Activated naive CD4-positive, alpha-beta T cell treated with Interleukin-2 at 50 U/mL for 16 hours (primary cell): ENCODE measurements around the gene CTCF.

Source experiments
- DNase-seq: peaks from one replicate; pipeline ENCODE4 v3.0.0-alpha.2; 2020

Gene CTCF

DNA sequence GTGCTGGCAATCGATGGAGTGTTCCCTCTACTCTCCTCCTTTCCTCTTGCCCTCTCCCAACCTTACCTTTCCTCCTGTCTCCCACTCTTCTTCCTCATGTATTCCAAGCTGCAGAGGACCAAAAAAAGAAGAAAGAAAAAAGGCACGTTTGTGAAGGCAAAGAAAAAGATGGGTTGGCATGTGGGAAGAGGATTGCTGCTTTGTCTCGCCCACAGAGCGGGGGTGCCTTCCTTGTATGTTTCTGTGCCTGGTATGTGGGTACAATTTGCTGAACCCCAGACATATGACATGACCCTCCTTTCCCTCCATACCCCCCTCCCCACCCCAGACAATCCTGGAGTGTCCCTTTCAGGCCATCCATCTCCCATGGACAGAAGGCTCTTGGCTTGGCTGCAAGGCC is 13.1 kb upstream of the CTCF start:
- no peak for DNase-seq

DNA sequence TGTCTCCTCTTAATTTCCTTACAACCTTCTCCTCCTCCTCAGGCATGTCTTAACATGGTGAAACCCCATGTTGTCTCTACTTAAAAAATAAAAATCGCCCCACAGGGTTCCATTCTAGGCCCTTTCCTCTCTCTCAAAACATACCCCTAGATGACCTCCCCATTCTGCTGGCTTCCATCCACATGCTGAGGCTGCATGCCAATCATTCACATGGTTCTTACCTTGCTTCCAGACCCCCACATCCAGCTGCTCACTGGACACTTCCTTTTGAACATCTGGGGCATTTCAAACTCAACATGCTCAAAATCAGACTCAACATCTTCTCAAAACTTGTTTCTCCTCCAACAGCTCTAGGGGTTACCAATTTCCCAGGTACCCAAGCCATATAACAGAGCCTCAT is 12.4 kb upstream of the CTCF start:
- DNase-seq: no peak

DNA sequence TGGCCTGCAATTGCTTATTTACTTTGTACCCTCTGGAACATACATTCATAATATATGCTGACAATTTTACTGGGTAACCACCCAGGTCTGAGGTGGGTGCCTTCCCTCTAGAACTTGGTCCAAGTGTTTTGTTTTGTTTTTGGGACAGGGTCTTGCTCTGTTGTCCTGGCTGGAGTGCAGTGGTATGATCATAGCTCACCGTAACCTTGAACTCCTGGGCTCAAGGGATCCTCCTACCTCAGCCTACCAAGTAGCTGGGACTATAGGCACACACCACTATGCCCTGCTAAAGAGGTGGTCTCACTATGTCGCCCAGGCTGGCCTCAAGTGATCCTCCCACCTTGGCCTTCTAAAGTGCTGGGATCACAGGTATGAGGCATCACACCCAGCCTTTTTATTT is 11.2 kb upstream of the CTCF start:
- no peak for DNase-seq

DNA sequence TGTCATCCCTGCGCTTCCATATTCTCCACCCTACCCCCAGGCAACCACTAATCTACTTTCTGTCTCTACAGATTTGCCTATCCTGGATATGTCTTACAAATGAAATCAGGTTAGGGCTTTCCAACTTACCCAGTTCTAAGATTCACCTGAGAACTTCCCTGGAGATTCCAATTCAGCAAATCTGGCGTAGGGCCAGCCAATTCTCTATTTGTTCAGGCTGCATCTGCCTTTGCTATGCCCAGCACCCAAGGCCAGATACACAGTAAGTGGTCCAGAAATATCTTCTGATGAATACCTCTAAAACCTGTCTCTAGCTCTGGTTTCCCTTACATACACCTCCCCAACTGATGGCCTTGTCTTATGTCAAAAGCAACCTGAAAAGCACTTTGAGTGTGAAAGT is 10.4 kb upstream of the CTCF start:
- no peak for DNase-seq

DNA sequence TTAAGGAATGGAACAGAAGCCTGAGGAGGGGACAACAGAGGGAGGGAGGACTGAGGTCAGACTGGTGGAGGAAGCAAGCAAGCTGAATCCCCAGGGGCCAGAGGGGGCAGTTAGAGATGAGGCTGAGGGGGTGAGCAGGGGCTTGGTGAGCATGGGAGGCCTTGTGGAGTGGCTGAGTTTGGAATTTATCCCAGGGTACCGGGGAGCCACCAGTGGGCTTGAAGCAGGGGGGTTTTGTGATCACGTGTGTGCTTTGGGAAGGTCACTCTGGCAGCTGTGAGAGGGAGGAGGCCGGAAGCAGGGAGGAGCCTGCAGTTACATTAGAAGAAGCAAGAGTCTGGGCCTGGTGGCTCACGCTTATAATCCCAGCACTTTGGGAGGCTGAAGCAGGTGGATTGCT is 9.8 kb upstream of the CTCF start:
- DNase-seq: no peak

DNA sequence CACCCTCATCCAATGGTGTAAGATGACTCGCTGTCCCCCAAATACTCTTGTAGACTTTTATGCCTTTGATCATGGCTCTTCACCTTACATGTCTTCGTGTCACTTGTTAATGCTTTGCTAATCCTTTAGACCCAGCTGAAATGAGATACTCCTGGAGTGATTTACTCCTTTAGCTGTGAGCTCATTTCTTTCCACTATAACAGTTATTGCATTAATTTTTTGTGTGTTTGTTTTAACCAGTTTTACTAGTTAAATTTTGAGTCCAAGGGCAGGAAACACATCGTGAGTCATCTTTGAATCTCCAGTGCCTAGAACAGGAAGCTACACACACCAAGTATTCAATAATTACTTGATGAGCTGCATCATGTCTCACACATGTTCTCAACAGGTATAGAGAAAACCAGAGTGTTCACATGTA is 6.5 kb upstream of the CTCF start:
- DNase-seq: no peak

DNA sequence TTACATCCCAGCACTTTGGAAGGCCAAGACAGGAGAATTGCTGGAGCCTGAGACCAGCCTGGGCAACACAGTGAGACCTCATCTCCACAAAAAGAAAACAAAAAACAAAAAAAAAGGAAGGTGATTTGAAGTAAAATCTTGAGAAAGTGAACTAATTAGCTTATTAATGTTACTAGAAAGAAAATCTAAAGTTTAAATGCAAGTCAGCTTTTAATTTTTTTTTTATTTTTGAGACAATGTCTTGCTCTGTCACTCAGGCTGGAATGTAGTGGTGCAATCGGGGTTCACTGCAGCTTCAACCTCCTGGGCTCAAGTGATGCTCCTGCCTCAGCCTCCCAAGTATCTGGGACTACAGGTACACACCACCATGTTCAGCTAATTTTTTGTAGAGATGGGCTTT is 3.5 kb upstream of the CTCF start:
- DNase-seq: no peak

DNA sequence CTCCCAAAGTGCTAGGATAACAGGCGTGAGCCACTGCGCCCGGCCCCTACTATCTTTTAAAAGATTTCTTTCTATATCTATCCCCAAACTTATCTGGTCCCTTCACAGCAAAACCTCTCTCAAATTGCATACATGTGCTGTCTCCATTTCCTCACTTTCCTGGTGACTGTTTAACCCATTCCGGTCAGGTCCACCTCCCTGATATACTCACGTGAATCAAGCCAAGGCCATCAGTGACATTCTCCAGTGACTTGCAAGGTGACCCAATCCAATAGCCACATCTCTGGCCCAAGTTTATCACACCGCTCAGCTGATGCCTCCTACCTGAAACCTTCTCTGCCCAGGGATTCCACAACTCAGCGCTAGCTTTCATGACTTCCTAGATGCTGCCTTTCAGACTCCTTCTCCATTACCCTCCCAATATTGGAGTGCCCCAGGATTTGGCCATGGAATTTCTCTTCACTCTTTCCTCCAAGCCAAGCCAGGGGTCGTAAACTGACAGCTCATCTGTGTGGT is 1.4 kb upstream of the CTCF start:
- DNase-seq: no peak

DNA sequence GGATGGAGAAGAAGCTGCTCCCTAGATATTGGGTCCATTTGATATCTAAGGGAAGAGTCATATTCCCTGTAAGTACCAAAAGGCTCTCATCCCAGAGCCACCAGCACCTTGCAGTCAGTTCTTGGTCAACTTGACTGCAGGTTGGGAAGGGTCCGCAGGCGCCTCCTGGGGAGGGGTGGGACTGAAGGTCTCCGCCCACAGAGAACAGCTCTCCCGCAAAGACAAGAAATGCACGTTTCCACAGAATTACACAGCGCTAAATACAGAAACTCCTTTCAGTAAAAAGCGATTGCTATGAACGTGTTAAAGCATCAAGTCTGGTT is 864 bp upstream of the CTCF start:
- no peak for DNase-seq

DNA sequence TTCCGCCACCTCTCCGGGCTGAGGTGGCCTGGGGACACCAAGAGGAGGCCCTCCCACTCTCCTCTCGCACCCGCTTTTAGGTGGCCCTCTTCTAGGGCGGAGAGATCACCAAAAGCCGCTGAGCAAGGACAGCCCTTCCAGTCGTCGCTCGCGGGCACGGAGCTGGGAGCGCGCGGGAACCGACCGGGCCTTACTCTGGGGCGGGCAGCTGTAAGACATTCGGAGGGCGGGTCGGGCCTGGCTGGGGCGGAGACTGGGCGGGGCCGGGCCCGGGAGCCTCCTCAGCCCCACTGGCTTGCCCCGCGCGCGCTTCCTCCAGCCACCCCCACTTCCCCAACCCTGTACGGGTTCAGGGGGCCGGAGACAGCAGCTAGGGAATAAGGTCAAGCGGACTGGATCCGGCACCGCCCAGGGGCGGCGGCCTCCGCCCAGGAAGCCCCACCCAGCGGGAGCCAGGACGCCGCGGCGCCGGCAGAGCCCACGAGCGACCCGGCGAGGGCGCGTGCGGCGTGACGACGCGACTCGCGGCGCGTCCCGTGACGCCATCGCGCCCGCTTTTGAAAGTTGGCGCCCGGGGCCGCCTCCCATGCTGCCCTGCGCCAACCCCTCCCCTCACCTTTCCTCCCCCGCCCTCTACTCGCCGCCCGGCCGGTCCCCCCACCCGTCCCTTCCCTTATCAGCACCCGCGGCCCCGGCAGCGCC is 351 bp upstream of the CTCF start:
- DNase-seq: peak; percentile 96

DNA sequence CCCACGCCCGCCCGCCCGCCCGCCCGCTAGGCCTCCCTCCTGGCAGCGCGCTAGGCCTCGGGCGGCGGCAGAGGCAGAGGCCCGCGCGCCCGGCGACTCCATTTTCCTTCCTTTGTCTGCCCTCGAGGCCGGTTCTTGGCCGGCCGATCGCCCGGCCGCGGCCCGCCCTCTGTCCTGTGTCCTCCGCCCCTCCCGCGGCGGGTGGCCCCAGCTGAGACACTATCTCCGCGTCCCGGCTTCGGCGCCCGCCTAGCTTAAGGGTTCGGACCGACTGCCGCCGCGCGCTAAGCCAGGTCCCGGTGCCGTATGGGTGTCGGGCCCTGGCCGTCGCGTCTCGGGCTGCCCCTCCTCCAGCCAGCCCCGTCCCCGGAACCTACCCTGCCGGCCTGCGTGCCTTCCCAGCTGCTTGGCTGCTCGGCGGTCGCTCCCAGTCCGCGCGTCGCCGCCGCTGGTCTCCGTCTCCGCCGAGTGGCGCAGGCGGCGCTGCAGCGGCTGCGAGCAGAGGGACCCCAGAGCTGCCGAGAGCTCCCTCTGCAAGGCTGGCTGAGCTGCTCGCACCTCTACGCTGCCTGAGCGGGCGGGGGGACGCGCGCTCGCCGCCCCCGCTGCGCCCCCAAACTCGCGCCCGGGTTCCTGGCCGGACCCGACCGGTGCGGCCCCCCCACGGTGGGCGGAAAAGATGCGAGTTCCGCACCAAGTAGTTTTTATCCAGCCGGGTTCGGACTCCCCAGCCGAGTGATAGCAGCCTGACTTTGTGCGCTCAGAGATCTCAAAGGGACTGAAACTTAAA is 787 bp downstream of the CTCF start:
- DNase-seq: peak; percentile 61

DNA sequence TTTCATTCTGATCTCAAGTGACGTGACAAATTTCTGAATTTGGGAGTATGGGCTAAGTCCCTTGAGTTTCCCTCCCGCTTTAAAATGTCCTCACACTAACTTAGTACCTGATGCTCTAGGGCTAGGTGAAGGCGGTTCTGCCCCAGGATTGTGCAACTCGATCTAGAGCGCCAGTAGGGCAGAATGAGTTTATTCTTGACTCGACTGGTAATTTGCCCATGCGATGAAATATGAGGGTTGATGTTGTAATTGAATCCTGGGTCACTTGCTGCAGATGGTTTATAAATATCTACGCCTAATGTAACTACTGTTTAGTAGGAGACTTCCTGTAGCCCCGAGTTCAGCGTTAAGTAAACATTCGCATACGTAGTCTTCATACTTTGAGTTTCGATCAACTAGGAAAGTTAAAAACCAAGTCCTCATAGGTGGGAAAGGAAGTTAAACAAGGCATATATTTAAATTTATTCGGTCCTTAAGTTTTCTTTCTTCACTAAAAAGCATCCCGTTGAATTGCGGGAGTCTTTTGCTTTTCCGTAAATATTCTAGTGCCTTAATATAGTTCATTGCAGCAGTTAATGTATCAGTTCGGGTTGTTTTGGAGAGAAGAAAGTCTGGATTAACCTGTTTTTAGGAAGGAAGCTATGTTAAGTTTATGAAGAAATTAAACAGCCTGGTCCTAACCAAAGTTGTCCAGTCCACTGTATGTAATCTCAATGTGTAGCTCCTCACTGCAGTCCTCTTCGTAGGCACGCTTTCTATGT is 1.6 kb downstream of the CTCF start:
- DNase-seq: no peak

DNA sequence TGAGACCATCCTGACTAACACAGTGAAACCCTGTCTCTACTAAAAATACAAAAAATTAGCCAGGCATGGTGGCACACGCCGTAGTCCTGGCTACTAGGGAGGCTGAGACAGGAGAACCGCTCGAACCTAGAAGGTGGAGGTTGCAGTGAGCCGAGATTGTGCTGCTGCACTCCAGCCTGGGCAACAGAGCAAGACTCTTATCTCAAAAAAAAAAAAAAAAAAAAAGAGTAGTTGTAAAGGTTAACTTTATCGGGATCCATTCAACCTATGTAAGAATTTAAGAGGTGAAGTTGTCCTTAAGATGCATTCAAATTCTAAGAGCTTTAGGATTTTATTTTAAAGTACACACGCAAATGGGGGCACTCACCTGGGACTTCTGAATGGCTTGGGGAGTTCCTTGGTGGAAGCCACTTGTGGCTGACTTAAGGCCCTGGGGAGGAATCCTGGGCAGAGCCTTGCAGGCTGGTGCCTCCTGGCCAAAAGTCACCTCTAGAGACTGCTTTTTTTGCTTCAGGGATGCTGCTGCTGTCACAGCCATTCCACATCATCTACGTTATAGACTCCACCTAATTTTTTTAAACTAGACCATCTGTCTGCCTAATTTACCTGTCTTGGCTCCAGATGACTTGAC is 3.3 kb downstream of the CTCF start:
- no peak for DNase-seq

DNA sequence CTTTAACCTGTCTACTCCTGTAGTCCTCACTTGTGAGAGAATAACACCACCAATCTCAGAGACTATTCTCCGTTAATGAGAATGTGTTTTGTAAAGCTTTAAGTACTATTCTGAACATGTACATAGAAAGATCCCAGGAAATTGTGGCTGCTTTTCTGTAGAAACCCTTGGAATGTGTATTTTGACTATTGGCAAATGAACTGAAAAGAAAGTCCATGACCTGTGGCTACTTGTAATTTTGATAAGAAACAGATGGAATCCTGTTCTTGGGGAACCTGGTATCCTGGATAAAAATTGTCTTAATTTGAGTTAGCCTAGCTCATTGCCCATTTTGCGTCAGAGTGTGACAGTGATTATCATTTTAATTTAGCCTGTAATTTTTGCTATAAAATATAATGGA is 9.1 kb downstream of the CTCF start:
- no peak for DNase-seq

DNA sequence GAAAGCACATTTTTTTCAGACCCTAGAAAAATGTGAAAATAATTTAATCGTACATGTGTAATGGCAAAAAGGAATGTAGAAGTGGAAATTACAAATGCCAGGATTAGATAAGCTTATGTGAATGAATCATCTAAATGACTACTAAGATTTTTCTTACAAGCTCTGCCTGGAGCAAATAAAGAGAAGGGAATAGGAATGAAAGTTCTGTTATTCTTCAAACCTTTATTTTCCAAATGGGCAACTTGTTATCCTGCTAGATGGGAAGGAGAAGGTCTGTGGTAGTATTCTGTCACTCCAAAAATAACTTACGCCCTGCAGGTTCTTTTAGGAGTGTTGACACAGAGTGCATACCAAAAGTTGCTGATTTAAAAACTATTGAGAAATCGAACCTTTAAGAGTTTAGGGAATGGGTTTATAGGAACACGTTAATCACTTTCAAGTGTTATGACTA is 9.7 kb downstream of the CTCF start:
- no peak for DNase-seq

DNA sequence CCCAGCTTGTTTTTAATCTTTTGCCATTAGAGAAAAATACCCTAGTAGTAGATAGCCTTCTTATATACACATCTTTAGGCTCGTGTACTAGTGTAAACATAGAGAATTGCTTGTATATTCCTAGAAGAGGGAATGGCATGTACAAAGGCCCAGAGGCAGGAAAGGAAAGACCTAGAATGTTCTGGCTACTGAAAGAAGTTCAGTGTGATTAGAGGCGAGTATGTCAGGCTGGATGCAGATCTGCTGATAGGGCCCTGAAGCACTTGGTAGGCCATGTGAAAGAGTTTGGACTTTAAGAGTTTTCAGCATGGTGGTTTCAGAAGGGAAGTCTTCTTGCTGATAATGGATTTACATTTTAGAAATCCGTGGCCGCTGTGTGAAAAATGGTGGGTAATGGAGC is 17.4 kb downstream of the CTCF start:
- no peak for DNase-seq

DNA sequence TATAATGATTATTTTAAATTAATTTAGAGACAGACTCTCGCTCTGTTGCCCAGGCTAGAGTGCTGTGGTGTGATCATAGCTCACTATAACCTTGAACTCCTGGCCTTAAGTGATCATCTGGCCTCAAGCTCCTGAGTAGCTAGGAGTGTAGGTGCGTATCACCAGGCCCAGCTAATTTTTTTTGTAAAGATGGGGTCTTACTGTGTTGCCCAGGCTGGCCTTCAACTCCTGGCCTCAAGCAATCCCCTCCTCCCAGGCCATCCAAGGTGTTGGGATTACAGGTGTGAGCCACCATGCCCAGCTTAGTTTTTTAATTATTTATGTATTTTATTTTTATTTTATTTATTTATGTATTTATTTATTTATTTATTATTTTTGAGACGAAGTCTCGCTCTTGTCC is 17.9 kb downstream of the CTCF start:
- no peak for DNase-seq

DNA sequence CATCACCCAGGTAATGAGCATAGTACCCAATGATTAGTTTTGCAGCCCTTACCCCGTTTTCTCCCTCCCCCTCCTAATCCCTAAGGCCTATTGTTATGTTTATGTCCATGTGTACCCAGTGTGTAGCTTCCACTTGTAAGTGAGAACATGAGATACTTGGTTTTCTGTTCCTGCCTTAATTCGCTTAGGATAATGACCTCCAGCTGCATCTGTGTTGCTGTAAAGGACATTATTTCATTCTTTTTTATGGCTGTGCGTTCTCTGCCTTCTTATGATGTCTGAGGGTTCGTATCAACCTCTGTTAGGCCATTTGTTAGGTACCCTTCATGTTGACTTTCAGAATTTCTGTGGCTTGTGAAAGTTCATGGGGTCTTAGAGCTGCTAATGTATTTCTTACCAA is 31.0 kb downstream of the CTCF start:
- no peak for DNase-seq

DNA sequence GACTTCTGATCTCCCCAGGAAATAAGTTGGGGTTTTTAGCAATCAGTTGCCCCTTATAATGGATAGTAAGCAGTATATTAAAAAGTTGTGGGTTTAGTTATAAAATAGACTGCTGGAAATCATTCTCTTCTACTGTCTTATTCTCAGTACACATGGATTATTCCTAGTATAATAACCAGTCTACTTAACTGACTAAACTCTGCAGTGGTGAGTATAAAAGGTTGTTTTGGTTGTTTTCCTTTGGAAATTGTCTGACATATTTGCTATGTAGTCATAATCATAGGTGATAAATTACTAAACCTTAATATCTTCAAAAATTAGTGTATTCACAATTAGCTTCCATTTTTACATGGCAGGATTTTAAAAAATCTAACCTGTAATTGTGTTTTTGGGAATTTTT is 31.4 kb downstream of the CTCF start:
- DNase-seq: no peak

DNA sequence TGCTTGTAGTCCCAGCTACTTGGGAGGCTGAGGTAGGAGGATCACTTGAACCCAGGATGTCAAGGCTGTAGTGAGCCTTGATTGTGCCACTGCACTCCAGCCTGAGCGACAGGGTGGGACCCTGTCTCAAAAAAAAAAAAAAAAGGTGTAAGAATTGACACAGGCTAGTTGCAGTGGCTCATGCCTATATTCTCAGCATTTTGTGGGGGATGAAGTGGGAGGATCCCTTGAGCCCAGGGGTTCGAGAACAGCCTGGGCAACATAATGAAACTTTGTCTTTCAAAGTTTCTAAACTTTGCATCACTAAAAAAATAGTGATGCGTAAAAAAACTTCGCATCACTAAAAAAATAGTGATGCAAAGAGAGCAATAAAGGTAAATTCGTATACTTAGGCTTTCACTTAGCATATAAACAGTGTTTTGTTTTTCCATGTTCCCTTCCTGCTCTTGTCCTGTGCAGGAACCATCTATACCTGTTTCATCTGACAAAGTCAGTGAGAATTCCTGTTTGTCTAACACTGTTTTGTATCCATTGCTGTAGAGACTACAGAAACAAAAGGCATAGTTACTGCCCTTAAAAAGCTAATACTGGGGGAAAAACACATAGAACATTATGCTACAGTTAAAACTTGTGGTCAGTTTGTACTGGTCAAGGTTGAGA is 32.1 kb downstream of the CTCF start:
- no peak for DNase-seq

DNA sequence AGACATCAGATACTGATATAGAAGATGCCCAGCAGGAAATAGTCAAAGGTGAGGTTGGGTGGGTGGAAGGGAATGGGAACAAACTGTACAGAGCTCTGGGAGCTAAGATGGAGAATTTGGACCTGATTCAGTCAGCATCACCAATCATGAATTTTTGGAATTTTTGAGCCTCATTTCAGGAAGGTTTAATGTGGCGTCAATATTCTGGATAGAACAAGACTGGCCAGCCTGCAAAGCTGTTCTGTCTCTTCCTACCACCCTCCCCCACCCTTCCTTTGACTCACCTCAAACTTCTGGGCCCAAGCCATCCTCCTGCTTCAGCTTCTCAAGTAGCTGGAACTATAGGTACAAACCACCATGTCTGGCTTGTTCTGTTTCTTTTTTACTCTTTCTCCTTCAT is 32.6 kb downstream of the CTCF start:
- no peak for DNase-seq

DNA sequence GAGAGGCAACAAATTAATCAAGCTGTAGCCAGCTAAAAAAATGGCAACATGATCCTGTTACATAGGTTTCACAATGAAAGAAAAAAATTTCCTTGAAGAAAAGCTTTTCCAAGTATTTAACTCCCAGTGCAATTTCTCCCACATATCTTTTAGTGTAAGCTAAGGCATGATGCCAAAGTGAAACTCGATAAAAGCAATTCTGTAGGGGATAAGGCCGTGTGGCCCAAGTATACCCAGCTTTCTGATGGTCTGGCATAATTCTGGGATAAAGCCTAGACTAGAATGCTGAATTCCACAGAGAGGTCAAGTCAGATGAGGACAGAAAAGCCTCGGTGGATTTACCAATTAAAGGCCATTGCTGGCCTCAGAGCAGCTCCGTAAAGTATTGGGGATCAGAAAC is 36.2 kb downstream of the CTCF start:
- DNase-seq: no peak

DNA sequence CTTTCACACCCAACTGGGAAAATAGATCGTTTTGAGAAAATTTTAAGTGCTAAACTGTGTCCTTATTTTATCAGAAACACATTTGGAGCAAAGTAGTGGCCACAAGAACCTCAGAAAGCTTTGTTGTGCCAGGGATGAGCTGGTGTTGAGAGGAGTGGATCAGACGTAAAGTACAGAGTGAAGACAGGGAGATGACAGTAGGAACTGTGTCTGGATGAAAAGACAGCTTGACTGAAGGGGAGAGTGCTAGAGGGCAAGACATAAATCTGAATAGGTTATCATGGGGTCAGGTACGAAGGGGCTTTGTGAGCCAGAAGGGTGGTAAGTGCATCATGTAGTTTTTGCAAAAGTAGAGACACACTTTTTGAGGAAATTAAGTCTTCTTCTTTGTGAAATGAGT is 43.3 kb downstream of the CTCF start:
- no peak for DNase-seq
